Dedifferentiated amniotic fluid mesenchymal stem cell (primary cell): ENCODE data around the gene IRF2.

Source experiments
- DNase-seq: peaks from one replicate; pipeline ENCODE4 v3.0.0-alpha.2; 2016; ENCODE audit errors: extremely low spot score

Gene IRF2

DNA sequence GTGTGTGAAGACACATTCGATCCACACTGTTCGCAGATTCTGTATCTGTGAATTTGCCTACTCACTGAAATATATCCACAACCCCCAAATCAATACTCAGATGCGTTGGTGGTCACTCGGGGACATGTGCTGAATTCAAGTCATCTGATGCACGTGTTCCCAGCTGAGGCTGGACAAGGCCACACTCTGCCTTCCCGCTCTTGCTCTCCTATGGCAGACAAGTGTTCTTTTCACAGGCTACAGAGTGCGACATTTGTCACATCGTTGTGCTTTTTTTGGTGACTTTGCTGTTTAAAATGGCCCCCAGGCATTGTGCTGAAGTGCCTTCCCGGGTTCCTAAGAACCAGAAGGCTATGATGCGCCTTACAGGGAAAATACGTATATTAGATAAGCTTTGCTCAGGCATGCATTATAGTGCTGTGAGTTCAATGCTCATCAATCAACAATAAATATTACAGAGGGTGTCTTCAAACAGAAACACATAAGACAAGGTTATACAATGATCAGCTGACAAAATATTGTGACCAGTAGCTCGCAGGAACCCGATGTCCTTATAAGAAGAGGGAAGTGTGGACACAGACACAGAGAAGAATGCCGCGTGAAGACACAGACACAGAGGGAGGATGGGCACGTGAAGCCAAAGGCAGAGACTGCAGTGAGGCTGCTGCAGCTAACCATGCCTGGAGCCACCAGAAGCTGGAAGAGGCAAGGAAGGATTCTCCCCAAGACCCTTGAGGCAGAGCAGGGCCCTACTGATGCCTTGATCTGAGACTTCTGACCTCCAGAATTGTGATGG is 42.0 kb downstream of the IRF2 start:
- DNase-seq: no peak

- no peak for DNase-seq
These were observed 44.2 kb downstream of the IRF2 start for GRCh38 chr4:184430163-184430562.

DNA sequence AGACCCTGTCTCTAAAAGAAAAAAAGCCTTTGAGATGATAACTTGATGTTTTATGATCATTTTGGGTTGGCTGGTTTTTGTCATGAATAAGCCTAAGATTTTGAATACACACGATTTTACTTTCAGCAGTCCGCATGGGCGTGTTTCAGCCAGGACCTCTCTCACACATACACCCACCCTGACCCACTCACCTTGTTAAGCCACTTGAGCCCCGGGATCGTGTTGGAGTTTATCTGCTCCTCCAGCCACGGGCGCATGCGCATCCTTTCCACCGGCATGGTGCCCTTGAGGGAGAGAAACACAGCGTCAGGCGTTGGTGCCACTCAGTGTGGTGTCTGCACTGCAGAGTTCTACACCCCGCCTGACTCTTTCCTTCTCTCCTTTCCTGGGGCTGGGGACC is 45.6 kb downstream of the IRF2 start:
- no peak for DNase-seq

- no peak for DNase-seq
These were observed 46.7 kb downstream of the IRF2 start for GRCh38 chr4:184427687-184428086.

GRCh38 chr4:184427093-184427492 is 47.3 kb downstream of the IRF2 start:
- no peak for DNase-seq

GRCh38 chr4:184424993-184425758 is 49.2 kb downstream of the IRF2 start:
- no peak for DNase-seq

DNA sequence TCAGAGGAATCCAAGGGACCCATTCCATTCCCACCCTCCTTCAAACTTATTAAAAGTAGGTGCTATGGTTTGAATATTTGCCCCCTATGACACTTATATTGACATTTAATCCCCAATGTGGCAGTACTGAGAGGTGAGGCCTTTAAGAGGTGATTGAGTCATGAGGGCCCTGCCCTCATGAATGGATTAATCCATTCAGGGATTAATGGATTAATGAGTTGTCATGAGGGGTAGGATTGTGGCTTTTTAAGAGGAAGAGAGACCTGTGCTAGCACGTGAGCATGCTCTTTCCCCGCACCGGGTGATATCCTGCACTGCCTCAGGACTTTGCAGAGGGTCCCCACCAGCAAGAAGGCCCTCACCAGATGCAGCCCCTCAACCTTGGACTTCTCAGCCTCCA is 50.1 kb downstream of the IRF2 start:
- no peak for DNase-seq

DNA sequence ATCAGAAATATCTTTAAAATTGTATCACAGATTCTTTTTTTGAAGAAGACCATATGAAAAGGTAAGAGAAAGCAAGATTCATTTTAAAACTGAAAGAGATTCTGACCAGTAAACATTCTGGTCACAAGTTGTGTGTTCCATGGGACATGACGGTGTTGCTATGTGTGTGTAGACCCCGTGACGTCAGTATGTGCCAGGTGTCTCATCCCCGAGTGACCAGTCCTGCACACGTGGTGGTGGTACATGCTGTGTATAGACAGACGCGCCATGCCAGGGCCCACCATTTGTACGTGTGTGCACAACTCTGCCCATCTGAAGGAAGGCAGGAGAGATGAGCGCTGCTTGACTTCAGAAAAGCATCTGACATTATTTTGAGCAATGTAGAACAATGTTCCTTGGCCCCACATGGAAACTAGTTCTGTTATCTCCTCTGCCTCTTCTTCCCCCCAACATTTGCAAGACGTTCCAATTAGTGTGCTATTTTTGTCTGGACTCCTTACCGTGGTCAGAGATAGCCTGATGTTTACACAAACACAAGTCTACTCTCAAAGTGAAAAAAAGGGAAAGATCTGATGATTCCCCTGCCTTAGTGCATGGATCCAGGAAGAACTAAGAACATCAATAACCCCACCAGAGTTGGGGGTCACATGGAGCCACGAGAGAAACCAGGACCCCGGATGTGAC is 51.2 kb downstream of the IRF2 start:
- no peak for DNase-seq

GRCh38 chr4:184422378-184422777 is 52.0 kb downstream of the IRF2 start:
- no peak for DNase-seq

DNA sequence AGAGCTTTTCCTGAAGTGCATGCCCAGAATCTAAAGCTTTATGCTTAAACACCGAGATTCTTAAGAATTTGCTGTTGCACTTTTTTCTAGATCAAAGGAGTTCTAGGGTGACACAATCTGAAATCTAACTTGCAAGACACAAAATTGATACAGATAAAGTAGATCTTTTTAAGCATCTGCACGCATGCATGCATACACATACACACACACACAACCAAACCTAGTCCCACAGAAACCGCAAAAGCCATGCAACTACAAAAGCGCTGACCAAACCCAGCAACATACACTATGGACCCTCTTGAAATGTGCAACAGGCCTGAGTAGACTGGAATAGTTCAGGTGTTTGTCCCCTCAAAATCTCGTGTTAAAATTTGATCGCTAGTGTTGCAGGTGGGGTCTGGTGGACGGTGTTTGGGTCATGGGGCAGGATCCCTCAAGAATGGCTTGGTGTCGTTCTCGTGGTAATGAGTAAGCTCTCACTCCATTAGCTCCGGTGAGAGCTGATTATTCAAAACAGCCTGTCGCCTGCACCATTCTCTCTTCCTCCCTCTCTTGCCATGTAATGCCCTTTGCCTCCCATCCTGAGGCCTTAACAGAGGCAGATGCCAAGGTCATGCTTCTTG is 52.7 kb downstream of the IRF2 start:
- no peak for DNase-seq

DNA sequence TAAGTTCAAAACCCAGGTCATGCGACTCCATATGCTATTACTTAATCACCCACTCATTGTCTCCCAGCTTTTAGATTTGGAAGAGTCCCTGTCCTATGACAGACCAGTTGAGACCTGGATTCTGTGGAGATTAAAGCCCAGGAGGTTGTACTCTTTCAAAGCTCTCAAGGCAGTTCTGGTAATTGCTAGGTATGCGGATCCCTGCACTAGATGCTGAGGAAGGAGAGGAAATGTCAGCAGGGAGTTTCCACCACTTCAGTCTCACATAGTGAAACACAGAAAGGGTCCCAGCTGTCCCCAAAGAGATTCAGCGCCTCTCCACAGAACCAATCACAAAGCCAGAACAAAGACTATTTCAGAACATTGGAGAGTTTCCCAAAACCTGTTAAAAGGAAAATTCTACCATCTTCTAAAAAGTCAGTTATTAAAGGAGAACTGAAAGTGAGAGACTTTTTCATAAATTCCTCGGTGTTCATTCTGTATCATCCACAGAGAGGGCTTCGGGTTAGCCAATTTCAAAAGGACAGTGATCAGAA is 53.4 kb downstream of the IRF2 start:
- no peak for DNase-seq

DNA sequence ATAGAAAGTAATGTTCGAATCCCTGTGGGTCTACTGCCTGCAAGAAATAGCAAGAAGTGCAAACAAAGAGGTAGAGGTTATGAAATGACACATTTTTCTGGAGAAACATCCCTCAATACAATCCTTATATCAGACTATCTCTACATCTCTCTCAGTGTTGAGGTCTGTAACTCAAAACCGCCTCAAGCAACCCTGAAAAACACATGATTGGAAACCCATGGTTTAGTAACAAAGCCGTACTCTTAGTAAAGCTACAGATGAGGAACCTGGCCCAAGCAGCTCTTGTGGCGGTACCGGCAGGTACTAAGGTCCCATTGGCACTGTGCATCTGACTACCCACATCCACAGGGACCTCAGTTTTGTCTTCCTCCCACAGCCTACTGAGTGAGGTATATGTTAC is 53.9 kb downstream of the IRF2 start:
- DNase-seq: no peak

GRCh38 chr4:184419976-184420375 is 54.4 kb downstream of the IRF2 start:
- no peak for DNase-seq

DNA sequence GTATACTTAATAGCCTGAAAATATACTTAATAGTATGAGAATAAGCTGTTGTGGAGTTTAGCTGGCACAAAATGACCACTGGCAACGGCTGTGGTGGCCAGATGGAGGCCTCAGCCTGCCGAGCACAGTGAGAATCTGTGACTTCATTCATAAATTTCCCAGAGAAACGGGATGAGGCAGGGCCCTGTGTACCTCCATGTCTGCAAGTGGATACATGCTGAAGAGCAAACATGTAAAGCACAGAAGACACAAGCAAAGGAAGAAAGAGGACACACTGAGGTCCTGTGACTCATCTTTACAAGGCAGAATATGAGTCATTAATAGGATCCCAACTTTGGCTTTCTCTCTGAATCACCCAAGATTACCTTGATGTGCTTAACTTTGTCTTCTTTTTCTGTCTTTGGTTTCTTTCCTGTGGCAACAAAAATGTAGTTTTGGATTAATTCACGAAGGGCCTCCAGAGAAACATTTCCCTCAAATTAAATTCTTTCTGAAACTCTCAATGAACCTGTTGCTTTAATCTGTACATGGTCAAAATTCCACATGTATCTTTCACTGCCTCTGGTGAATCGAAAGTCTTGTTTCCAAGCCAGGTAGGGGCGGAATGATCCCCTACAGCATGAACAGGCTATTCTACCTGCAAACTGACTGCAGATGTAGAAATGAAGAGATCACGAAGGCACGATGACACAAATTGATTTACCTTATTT is 56.4 kb downstream of the IRF2 start:
- peak; percentile 20 for DNase-seq

GRCh38 chr4:184416913-184417734 is 57.2 kb downstream of the IRF2 start:
- no peak for DNase-seq

DNA sequence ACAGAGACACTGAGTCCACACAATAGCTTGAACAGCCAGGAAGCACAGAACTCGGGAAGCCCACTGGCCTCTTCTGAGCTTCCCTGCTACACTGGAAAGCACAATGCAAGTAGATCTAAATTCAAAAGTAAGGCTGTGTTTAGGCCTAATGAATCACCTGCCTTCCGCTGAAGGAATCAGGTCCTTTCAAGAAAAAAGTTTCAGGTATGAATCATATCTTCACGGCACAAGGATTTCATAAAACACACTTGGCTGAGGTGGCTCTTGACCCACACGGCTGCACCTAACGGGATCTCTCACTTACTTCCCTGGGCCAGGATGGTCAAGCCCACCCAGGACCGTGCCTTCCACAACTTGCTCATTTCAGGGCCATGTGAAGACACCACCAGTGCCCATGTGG is 59.3 kb downstream of the IRF2 start:
- no peak for DNase-seq

- DNase-seq: no peak
These were observed 60.9 kb downstream of the IRF2 start for GRCh38 chr4:184413261-184414046.

DNA sequence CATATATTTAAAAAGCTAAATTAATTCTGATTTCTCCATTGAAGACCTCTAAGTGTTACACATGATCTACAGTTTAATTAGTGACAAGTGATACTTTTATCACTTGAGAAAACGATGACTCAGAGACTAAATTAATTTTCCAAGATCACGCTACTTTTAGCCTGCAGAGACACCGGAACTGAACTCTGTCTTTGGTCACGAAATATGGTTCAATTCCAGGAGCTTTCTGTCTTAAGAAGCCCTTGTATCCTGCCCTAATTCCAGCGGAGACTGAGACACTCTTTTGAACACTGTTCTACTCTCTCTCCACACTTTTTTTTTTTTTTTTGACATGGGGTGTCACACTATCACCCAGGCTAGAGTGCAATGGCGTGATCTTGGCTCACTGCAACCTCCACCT is 63.6 kb downstream of the IRF2 start:
- DNase-seq: no peak

- no peak for DNase-seq
These were observed 64.2 kb downstream of the IRF2 start for GRCh38 chr4:184409911-184410692.
